ENCODE data around the gene TUFT1.

Gene TUFT1

GRCh38 chr1:151539321-151540020, 638 bp upstream of the TUFT1 start:
- peak; percentile 96 for DNase-seq (ENCODE audit: low spot score)

- DNase-seq (ENCODE audit: low spot score): peak; percentile 26
Measured at GRCh38 chr1:151540982-151541377, 871 bp downstream of the TUFT1 start.

- no peak for DNase-seq (ENCODE audit: low spot score)
Measured at GRCh38 chr1:151541752-151542151, 1.6 kb downstream of the TUFT1 start.

GRCh38 chr1:151542710-151543129, 2.6 kb downstream of the TUFT1 start:
- DNase-seq (ENCODE audit: low spot score): no peak

GRCh38 chr1:151545542-151545941, 5.4 kb downstream of the TUFT1 start:
- DNase-seq (ENCODE audit: low spot score): no peak

- DNase-seq (ENCODE audit: low spot score): no peak
Measured at GRCh38 chr1:151546011-151546925, 6.2 kb downstream of the TUFT1 start.

- DNase-seq (ENCODE audit: low spot score): peak; percentile 73
Measured at GRCh38 chr1:151547119-151547899, 7.2 kb downstream of the TUFT1 start.

GRCh38 chr1:151547900-151548230, 7.8 kb downstream of the TUFT1 start:
- DNase-seq (ENCODE audit: low spot score): no peak

GRCh38 chr1:151549199-151549598, 9.1 kb downstream of the TUFT1 start:
- DNase-seq (ENCODE audit: low spot score): no peak

GRCh38 chr1:151553659-151554058, 13.6 kb downstream of the TUFT1 start:
- DNase-seq (ENCODE audit: low spot score): peak; percentile 63

GRCh38 chr1:151556052-151556451, 15.9 kb downstream of the TUFT1 start:
- no peak for DNase-seq (ENCODE audit: low spot score)

- DNase-seq (ENCODE audit: low spot score): no peak
Measured at GRCh38 chr1:151562661-151563060, 22.6 kb downstream of the TUFT1 start.

- no peak for DNase-seq (ENCODE audit: low spot score)
Measured at GRCh38 chr1:151563376-151563775, 23.3 kb downstream of the TUFT1 start.

GRCh38 chr1:151565502-151566189, 25.5 kb downstream of the TUFT1 start:
- DNase-seq (ENCODE audit: low spot score): no peak

- DNase-seq (ENCODE audit: low spot score): peak; percentile 72
Measured at GRCh38 chr1:151568626-151569088, 28.5 kb downstream of the TUFT1 start.

GRCh38 chr1:151570819-151571218, 30.7 kb downstream of the TUFT1 start:
- DNase-seq (ENCODE audit: low spot score): no peak

- DNase-seq (ENCODE audit: low spot score): no peak
Measured at GRCh38 chr1:151574575-151575529, 34.7 kb downstream of the TUFT1 start.

- DNase-seq (ENCODE audit: low spot score): no peak
Measured at GRCh38 chr1:151577173-151577572, 37.1 kb downstream of the TUFT1 start.

- DNase-seq (ENCODE audit: low spot score): no peak
Measured at GRCh38 chr1:151578941-151579340, 38.8 kb downstream of the TUFT1 start.

- no peak for DNase-seq (ENCODE audit: low spot score)
Measured at GRCh38 chr1:151579436-151580225, 39.5 kb downstream of the TUFT1 start.
